ENCODE measurements around the gene FCGR3B.
"Not testable (repeated sequence)": the region's sequence is repeated elsewhere in the genome, so short reads cannot be mapped to it uniquely, and the experiment has no call there.

The FCGR3B gene

DNA sequence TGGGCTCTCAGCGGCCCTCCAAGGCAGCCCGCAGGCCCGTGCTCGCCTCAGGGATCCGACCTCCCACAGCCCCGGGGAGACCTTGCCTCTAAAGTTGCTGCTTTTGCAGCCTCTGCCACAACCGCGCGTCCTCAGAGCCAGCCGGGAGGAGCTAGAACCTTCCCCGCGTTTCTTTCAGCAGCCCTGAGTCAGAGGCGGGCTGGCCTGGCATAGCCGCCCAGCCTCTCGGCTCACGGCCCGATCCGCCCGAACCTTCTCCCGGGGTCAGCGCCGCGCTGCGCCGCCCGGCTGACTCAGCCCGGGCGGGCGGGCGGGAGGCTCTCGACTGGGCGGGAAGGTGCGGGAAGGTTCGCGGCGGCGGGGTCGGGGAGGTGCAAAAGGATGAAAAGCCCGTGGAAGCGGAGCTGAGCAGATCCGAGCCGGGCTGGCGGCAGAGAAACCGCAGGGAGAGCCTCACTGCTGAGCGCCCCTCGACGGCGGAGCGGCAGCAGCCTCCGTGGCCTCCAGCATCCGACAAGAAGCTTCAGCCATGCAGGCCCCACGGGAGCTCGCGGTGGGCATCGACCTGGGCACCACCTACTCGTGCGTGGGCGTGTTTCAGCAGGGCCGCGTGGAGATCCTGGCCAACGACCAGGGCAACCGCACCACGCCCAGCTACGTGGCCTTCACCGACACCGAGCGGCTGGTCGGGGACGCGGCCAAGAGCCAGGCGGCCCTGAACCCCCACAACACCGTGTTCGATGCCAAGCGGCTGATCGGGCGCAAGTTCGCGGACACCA, 25.0 kb downstream of the FCGR3B start:
- not testable (repeated sequence) for DNase-seq (ENCODE audit: low read depth)

DNA sequence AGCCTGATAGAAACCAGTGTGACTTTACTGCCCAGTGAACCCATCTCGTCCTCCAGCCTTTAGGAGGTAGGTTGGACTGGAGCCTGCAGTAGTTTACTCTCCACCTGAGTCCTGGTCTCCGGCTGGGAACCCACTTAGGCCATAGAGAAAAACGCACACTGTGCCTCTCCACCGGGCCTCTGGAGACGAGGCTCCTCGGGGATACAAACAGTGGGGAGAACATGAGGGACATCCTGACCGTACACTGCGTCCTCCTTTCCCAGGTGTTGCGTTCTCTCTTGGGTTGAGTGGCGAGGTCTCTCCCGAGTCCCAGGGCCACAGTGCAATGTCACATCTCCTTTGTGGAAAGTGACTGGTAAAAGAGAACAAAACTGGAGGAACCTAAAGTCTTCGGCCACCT, 26.0 kb downstream of the FCGR3B start:
- not testable (repeated sequence) for DNase-seq (ENCODE audit: low read depth)

DNA sequence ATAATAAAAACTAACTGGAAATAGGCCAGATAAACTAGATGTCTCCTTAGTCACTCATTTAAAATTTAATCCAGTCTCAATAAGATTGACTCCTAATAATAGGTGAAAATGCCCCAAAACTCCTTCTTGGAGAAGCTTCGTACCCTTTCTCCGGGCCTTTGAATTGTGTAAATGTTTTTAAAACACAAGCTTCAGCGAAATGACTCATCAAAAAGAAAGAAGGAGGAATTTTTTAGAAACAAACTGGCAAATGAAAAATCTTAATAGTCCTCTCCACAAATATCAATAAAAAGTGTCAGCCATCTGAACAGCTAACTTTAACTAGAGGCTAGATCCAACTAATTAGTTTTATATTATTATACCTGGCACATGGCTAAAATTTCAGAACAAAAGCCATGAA, 33.9 kb downstream of the FCGR3B start:
- not testable (repeated sequence) for DNase-seq (ENCODE audit: low read depth)

DNA sequence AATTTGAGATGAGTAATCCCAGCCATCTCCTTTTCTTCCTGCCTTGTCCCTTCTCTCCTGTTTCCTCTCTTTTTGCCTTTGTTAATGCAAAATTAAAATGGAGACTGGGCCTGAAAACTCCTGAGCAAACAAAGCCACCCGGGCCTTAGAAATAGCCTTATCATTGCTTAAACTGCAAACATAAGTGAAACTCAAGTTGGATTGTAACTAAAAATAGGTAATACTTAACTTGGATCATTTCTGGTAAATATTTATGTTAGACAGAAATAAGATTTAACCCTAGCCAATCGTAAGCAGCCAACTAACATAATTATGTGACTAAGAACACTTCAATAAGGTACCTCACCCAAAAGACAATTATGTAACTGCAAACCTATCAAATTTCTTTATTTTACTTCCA, 35.4 kb downstream of the FCGR3B start:
- DNase-seq (ENCODE audit: low read depth), result not testable (repeated sequence)

DNA sequence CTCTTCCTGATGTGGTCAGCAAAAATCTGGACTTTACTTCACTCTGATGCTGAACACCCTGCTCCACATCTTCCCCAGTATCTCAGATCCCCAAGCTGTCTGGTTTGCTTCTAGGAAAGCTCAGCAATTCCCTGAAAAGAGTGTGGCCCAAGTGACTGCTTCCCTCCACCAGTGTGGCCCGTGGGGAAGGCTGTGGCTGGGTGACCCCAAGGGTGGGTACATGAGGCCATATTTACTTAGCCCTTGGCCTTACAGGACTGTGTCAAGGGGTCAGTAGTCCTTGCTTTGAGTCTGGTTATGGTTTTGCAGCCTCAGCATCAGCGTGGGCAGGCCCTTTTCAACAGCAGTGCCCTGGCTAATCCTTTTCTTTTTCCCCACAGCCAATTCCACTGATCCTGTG, 35.8 kb downstream of the FCGR3B start:
- DNase-seq (ENCODE audit: low read depth), result not testable (repeated sequence)

DNA sequence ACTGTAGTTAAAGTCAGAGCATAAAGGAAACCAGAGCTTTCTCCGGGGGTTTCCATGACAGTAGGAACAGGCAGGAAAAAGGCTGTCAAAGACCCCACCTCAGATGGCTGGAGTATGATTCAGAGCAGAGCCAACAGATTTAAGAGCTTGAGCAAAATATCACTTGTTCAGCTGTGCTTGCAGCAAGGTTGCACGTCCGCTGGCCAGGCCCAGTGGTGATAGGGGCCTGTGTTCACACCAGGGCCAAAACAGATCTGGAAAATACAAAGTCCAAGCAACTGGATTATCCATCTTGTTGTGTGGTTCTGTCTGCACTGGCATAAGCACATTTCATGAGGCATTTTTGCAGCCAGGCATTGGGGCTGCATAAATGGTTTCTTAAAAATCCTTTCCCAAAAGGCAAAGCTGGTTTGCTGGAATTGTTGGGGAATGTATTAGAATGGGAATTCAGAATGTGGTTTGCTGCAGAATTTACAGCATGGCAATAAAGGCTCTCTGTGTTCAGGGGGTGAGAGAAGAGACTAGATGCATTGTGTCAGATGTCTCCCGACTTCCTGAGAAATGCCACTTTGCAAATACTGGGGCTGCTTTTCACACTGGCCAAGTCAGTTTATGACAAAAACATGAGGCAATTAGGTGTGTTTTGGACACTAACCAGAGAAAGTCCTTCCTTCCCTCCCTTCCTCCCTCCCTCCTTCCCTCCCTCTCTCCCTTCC, 36.5 kb downstream of the FCGR3B start:
- DNase-seq (ENCODE audit: low read depth), result not testable (repeated sequence)

DNA sequence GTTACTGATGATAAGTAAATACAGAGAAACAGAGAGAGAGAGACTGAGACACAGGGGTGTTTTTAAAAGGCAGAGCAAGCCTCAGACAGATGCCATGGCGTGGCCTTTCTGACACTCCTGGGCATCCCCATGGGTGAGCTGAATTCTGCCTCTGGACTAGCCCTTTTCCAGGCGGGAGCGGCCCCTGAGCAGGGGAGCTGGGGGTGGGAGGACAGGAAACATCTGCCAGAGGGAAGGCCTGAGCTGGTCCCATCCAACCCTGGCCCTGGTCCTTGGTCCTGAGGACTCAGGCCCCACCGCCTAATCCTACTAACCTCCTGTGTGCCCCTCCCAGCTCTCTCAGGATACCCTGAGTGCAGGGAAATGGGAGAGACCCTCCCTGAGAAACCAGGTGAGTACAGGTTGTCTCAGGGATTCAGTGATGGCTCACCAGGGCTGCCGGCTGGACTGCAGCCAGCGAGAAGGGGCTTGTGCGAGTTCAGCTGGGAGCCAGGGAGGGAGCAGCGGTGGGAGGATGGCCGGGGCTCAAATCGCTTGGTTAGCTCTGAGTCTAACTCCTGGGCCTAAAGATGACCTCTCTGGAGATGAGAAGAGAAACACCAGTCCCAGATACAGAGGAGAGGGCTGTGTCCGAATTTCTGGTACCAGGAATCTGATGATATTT, 37.8 kb downstream of the FCGR3B start:
- DNase-seq (ENCODE audit: low read depth), result not testable (repeated sequence)

DNA sequence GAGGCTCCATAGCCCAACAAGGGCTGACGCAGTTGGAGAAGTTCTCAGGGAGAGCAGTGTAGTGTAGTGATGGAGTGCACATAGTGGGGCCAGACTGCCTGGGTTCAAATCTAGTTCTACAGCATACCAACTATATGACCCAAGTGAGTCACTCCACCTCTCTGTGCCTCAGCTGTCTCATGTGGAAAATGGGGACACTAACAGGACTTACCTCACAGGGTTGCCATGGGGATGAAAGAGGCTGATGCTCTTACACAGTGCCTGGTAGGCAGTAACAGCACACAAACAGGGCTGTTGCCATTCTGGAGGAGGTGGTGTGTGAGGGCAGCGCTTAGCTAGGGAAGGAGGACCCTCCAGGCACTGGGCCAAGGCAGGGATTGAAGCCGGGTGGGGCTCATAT, 38.4 kb downstream of the FCGR3B start:
- DNase-seq (ENCODE audit: low read depth), result not testable (repeated sequence)

DNA sequence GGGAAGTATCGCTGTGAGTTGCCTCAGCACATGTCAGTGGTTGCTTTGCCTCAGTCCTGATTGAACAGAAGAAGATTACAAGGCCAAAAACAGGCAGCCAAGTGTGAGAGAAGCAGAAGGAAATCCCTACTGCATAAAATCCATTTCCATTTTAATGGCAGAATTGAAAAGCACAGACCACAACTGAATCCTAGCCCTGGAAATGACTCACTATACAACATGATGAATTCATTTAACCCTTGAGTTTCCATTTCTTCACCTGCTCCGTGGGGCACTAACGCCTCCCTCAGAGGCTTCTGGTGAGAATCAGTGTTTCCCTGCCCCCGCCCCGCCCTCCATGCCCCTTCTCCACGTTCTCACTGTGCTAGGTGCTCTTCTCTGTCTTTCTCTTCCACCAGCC, 41.1 kb downstream of the FCGR3B start:
- not testable (repeated sequence) for DNase-seq (ENCODE audit: low read depth)

DNA sequence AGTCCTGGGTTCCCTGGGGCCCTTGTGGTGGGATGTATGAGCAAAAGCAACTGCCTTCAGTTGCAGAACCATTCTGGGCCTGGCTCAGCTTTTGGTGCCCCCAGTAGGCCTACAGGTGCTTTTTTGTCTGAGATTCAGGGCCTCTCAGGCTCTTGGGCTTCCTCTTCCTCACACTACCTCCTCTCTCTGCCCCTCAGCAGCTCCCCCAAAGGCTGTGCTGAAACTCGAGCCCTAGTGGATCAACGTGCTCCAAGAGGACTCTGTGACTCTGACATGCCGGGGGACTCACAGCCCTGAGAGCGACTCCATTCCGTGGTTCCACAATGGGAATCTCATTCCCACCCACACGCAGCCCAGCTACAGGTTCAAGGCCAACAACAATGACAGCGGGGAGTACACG, 41.6 kb downstream of the FCGR3B start:
- not testable (repeated sequence) for DNase-seq (ENCODE audit: low read depth)

DNA sequence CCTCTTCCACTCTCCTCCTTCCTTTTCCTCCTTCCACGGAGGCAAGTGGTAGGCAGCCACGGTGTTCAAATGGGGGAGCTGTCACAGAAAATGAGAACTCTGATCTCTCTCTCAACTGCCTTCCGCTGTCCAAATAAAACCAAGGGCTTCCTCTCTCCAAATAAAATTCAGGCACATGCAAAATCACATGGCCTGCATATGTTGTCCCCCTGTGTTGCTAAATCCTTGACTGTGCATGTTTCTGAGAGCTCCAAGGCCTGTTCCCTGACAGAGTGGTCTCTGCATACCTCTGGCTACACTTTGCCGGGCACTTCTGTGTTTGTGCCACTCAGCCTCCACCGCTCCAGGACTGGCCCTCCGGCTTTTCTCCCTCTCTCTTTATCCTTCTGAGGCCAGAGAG, 42.4 kb downstream of the FCGR3B start:
- DNase-seq (ENCODE audit: low read depth), result not testable (repeated sequence)

DNA sequence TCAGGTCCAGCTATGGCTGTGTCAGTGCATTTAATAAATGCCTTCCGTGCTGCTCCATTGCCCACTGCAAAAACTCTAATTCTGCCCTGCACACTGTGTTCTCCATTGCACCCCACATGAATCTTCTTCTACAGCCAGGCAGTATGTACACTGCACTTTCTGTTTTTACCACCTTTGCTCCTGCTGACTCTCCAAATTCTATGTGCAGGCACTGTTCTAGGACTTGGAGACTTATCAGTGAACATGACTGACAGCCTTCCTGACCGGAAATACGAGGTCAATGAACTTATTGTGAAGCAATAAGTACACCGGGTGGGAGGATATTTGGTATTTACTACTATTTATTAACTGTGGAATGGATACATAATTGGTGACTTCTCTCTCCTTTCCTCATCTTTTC, 48.1 kb downstream of the FCGR3B start:
- not testable (repeated sequence) for DNase-seq (ENCODE audit: low read depth)

DNA sequence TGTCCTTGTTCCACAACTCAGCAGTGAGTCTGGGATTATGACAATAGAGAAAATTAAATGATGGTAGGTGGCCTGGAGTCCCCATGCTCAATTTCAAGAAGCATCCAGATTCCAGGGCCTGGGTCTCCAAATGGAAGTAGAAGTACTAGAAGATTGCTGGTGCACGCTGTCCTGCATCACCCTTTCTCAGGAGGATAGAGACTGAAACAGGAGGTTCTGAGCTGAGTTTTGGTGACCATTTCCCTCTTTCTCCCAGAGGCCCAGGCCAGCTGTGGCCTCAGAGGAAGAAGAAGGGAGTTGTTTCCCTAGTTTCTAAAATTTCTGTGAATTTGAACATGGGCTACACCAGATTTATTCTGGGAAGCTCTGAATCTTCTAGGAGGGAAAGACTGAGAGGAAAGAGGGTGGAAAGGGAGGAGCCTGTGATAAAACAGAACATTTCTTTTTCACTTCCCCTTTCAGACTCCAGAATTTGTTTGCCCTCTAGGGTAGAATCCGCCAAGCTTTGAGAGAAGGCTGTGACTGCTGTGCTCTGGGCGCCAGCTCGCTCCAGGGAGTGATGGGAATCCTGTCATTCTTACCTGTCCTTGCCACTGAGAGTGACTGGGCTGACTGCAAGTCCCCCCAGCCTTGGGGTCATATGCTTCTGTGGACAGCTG, 50.0 kb downstream of the FCGR3B start:
- not testable (repeated sequence) for DNase-seq (ENCODE audit: low read depth)

DNA sequence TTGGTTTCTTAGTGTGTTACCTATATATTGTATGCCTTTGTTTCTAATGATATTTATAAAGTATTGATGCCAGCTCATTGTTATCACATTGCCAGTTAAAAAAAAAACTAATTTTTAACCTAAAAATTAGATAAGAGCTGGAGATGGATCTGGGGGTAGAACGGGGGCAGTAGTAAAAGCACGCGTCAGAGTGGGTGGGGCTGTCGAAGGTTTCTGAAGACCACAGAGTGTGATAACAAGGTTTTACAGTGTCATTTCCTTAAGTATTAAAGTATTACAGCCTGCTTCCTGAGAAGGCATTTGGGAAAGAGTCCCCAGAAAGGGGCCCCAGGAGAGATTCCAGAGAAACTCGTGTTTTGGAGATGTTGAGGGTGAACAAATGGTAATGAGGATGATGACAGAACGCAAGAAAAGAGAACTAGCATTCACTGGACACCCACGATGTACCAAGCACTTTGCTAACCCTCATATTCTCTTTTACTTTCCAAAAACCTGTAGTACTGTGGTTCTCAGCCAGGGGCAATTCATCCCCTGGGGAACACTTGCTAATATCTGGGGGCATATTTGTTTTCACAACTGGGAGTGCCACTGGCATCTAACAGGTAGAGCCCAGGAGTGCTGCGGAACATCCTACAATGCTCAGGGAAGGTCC, 51.0 kb downstream of the FCGR3B start:
- not testable (repeated sequence) for DNase-seq (ENCODE audit: low read depth)

DNA sequence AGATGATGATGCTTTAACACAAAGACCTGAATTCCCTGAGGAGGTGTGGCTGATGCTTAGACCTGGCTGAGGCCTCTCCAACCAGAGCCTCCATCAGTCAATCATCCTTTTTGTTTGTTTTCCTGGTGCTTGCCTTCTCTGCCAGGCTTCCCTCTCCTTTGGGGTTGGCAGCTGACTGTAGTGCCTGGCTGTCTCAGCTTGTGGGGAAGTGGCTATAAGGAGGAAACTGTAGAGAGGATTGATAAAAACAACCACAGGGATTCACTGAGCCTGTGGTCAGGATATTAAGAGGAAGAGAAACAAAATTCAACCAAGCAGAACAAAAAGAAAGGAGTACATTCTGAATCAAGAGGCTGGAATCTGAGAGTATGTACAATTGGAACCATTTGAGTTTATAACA, 54.3 kb downstream of the FCGR3B start:
- not testable (repeated sequence) for DNase-seq (ENCODE audit: low read depth)
